Activated CD8-positive, alpha-beta T cell treated with anti-CD3 and anti-CD28 coated beads, Interleukin-2, amount 10 ng/mL, durations not matched to agents 7 days and 5 days (primary cell): Measurements from ENCODE around the gene LHFPL5. TPM values are rescaled to one million over a fixed set of nuclear protein-coding genes. Genes with fewer than 3 reads are reported as not detected.

ENCODE experiments used
- total RNA-seq, 2 experiments: library from RNA; stranded (reverse); gene quantifications; one replicate each; pipeline ENCODE4 v1.2.3, GENCODE V29; 2021

LHFPL5 gene
- total RNA-seq, 2 experiments from 2014 or later: not detected

Other genes with a start within 250 kb of the LHFPL5 start
- 10 to 100 TPM; 78.7 to 79.5 TPM for gene FKBP5, start 116.4 kb upstream of the LHFPL5 start, total RNA-seq
- under 1 TPM; 0.37 to 0.45 TPM for gene ARMC12, start 68.3 kb upstream of the LHFPL5 start, total RNA-seq
- gene CLPSL2, start 28.8 kb upstream of the LHFPL5 start, total RNA-seq: not detected
- gene CLPSL1, start 24.3 kb upstream of the LHFPL5 start, total RNA-seq: not detected
- gene CLPS, start 8.0 kb upstream of the LHFPL5 start, total RNA-seq: not detected
- 10 to 100 TPM; 81.2 to 86.3 TPM for gene SRPK1, start 115.7 kb downstream of the LHFPL5 start, total RNA-seq
- gene SLC26A8, start 219.3 kb downstream of the LHFPL5 start, total RNA-seq: not detected
- 10 to 100 TPM; 59.3 to 59.5 TPM for gene MAPK14, start 222.5 kb downstream of the LHFPL5 start, total RNA-seq